GM21786 (cell line): ENCODE results near the gene PBLD.
"Not testable (repeated sequence)": the region's sequence is repeated elsewhere in the genome, so short reads cannot be mapped to it uniquely, and the experiment has no call there.

Experiments used
- ATAC-seq: cut with Tn5 transposase; IDR thresholded peaks from one replicate; pipeline ENCODE4 v1.9.1; 2021; ENCODE audit not compliant: unreplicated experiment

The PBLD gene

DNA sequence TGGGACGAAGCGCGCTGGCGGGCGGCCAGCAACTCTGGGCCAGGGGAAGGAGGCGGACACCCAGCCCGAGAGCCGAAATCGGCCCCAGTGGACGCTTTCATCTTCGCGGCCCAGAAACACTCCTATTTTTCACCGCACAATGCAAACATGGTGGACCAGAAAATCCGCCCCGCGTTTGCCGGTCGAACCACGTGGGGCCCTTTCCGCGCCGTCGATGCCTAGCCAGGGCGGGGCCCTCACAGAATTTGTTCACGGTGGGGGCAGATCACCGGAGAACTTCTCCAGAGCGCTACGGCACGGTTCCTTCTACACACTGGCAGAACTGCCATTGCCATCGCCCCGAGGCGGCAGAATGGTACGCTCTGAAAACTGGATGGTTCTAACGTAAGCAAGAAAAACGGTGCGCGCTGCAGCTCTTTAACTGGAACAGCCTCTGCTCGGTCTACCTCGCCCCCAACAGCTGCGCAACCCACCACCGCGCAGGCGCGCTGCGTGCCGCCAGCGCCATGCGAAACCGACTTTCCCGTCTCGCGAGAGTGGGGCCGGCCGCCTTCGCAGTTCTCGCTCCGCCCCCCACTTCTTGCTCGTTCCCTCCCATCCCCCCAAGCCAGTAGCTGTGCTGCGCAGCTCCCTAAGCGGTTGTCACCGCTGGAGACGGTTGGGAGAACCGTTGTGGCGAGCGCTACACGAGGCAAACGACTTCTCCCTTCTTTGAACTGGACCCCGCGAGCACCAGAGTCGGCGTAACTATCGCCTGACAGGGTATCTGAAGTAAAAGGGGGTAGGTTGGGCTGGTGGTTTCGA lies 1.1 kb downstream of the PBLD start, which contains the start of gene HNRNPH3:
Gene HNRNPH3, plus strand, starts transcription at position 610 of the 804 bp plus-strand sequence. CDS start 5,158 bp downstream, outside the sequence.
- ATAC-seq: peak; percentile 77

DNA sequence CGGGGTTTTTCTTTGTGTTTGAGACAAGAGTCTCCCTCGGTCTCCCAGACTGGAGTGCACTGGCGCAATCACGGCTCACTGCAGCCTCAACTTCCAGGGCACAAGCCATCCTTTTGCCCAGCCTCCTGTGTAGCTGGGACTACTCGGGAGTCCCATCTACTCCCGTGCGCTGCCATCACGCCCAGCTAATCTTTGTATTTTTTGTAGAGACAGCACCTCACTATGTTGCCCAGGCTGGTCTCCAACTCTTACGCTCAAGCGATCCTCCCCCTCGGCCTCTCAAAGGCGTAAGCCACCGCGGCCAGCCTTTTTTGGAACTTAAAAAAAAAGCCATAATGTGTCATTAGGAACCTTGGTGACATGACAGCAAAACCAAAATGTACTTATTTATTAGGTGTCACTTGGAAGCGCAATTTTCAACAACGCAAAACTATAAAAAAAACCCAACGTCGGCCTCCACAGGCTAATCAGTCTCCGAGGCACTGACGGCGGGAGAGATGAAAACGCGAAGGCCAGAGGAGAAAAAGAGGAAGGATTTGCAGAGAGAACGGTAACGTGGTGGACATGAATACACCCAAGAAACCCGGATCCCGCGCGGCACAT lies 1.8 kb downstream of the PBLD start:
- no peak for ATAC-seq

DNA sequence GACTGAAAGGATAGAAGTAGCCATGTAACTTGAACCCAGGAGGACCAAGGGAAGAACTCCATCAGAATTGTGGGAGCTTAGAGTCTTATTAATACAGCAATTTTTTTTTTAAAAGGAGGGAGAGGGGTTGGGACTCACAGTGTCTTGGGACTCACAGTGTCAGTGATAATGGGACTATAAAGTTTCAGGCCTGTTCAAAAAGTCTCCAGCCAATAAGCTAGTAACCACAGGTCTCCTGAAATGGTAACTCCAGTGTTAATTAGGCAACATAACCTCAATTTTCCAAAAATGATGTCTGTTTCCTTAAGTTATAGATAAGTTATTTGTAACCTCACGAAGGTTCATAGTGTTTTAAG lies 3.2 kb downstream of the PBLD start:
- ATAC-seq: no peak

DNA sequence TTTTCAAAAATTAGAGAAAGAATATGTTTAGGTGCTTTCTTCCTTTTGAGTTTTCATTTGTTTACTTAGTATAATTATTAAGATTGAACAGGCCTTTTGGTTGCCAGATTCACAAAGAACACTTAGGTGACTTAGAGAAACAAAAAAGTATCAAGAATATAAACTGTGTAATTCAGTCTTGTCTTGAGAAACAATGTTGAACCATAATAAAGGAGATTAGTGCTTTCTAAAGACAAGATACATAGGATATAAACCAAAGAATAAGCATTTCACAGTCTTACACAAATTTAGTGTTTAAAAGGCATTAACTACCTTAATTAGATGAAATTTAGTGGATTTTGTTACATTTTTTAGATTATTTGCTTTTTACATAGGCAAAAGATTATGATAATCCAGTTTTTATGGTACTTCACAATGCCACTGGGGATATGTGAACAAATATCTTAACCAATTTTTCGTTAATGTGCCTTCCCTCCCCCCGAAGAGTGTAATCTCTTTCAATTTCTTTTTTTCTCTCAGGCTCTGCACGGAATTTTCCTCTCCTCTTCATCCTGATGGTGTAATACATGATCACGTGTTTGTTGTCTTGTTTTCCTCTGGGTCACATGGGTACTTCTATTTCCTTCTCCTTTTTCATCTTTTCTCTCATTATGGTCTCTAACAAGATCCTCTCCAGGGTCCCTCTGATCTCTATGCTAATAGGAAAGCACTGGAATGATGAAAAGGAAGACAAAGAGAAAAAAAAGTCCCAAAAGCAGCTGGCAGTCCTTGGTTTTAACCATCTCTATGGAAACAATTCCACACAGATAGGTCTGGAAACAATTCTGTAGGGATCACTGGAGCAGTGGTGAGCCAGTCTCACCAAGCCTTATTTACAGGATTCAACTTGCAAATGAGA lies 4.6 kb downstream of the PBLD start:
- no peak for ATAC-seq

DNA sequence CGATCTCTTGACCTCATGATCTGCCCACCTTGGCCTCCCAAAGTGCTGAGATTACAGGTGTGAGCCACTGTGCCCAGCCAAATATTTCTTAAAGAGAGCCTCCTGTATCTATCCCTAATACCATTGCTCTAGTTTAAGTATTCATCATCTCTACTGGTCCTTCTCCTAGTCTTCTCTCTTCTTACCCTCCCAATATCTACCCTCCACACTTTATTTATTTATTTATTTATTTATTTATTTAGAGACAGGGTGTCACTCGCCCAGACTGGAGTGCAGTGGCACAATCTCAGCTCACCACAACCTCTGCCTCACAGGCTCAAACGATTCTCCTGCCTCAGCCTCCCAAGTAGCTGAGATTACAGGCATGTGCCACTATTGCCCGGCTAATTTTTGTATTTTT lies 8.3 kb downstream of the PBLD start:
- ATAC-seq: not testable (repeated sequence)

DNA sequence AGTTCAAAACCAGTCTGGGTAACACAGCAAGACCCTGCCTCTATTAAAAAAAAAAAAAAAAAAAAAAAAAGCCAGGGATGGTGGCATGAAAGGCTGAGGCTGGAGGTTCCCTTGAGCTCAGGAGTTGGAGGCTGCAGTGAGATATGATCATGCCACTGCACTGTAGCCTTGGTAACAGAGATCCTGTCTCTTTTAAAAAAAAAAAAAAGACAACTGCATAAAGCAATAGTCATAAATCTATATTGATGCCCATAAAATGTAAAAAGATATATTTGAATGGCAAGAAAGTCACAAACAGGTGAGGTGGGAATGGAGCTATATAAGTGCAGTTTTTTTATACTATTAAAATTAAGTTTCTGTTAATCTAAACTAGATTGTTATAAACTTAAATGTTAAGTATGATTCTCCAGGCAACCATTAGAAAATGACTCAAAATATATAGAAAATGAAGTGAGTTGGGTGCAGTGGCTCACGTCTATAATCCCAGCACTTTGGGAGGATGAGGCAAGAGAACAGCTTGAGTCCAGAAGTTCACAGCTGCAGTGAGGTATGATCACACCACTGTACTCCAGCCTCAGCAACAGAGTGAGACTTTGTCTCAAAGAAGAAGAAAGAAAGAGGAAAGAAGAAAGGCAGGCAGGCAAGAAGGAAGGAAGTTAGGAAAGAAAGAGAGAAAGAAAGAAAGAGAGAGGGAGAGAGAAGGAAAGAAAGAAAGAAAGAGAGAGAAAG lies 14.2 kb downstream of the PBLD start:
- ATAC-seq: no peak

DNA sequence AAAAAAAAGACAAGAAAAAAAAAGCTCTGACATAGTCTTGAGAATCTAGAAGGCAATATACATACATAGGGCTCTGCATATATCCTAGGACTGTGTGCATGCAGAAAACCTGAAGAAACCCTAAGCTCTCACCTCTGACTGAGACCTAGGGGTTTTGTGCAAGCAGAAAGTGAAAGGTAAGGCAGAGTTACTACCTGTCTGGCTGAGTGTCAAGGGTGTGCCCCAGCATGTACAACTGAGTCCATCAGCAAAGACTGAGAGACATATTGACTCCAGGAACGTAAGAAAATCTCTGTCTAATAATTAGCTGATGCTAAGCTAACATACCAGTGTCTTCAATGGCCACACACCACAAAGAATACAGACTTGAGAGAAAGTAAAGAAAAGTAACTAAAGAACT lies 17.1 kb downstream of the PBLD start:
- ATAC-seq: no peak

DNA sequence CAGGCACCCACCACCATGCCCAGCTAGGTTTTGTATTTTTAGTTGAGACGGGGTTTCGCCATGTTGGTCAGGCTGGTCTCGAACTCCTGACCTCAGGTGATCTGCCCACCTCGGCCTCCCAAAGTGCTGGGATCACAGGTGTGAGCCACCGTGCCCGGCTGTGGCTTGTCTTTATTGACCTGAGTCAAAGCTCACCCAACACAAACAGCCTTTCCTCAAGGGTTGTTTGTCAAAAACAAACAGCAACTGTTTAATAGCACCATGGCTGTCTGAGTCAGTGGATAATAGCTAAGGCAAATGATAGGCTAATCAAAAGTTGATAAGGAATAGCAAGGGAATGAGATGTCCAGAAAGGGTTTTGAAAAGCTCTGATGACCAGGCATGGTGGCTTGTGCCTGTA lies 17.8 kb downstream of the PBLD start:
- ATAC-seq: not testable (repeated sequence)

DNA sequence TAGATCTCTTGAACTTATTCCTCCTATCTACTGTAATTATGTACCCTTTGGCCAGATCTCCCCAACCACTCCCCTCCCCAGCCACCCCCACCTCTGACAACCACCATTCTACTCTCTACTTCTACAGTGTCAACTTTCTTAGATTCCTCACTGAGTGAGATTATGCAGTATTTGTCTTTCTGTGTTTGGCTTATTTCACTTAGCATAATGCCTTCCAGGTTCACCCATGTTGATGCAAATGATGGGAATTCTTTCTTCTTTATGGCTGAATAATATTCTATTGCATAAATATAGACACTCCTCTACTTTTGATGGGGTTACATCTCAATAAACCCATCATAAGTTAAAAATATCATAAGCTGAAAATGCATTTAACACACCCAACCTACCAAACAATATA lies 22.2 kb downstream of the PBLD start:
- ATAC-seq: no peak

DNA sequence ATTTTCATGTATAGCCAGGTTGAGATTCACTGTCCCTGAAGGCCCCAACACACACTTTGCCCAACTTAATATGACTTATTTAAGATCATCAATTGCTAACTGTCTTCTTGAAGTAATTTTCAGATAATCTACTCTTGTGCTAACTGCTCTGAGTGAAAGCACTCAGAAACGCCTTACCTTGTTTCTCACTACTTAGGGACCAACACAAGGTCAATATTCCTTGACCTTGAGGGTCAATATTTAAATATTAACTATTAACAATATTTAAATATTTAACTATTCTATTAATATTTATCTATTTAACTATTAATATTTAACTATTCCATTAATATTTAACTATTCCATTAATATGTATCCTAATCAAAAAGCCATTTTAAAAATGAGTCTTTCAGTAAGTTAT lies 26.9 kb downstream of the PBLD start:
- ATAC-seq: no peak

DNA sequence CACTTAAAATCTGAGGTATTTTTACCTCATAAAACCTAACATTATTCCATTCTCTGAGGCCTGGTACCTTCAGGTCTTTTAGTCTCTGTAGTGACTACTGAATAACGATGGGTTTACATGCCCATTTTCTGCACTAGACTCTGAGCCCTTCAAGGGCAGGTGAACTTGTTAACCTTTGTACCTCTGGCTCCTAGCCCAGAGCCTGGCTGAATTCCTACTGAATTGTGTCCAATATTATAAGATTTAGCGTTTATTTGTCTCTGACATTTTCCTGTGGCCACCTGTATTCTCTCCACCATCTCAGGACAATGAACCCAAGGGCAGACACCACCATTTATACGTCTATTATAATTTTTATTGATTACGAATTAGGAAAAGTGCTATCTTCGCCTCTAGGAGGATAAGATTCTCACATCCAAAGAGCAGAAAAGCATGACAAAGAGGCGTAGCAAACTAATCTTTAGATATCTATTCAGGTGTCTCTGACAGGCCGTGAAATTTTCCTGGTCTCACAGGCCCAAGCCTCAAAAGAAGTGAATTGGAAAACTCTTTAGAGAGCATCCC lies 28.8 kb downstream of the PBLD start:
- ATAC-seq: no peak

DNA sequence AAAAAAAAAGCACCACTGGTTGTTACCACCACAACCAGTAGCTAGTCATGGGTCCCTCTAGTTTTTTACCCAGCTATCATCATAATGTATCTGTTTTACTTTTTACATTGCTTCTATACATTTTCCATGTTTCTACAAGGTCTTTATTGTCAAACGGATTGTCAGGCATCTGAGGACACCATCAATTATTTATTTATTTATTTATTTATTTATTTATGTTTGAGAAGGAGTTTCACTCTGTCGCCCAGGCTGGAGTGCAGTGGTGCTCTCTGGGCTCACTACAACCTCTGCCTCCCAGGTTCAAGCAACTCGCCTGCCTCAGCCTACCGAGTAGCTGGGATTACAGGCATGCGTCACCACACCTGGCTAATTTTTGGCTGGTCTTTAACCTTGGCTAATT lies 29.9 kb downstream of the PBLD start:
- no peak for ATAC-seq

DNA sequence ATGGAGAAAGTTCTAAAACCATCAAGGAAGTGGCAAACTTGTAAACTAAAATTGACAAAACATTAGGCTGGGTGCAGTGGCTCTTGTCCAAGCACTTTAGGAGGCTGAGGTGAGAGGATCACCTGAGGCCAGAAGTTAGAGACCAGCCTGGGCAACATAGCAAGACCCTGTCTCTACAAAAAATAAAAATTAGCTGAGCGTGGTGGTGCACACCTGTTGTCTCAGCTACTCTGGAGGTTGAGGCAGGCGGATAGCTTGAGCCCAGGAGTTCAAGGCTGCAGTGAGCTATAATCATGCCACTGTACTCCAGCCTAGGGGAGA lies 30.3 kb downstream of the PBLD start:
- no peak for ATAC-seq

DNA sequence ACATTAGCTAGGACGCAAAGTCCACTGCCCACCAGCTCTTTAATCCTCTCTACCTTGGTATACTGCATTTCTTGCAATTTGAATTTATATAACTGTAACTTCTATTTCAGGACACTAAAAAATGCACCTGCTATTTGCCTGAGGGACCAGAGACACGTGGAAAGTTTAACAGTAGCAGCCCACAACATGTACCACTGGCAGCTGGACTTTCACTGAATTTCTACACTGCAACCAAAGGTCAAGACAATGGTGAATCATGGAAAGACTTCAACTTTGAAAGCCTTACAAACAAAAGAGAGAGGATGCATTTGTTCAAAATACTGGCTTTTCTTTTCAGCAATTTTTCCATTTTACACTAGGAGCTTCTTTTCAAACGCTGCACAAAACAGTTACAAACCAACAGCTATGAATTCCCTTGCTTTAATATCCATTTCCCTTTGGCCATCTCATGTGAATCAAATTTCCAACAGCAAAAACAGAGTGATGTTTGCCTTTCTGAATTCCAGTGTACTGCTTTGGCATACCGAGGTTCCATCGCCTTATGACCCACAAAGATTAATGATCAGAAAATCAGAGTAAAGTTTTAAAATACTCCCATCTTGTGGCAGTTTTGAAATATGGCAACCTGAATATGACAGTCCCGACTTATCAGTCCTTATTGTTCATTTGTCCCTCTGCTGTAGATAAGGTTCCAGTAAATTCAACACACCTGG lies 30.8 kb downstream of the PBLD start:
- ATAC-seq: peak; percentile 65

DNA sequence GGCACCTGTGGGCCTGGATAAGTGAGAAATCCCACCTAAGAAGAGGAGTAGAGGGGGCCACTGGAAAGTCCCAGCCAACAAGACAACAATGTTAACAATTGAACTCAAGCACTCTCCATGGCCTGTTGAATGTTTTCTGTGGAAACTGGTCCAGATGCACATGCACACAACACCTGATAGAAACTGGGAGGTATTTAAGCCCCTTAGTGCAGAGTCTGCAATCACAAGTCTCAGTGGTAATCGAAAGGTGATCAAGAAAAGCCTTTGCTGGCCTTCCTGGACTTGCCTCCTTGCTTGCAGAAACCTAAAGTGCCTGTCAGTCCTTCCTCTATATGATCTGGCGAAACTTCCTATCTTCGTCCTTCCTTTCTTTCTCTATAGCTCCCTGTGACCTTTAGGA lies 31.4 kb downstream of the PBLD start:
- no peak for ATAC-seq

DNA sequence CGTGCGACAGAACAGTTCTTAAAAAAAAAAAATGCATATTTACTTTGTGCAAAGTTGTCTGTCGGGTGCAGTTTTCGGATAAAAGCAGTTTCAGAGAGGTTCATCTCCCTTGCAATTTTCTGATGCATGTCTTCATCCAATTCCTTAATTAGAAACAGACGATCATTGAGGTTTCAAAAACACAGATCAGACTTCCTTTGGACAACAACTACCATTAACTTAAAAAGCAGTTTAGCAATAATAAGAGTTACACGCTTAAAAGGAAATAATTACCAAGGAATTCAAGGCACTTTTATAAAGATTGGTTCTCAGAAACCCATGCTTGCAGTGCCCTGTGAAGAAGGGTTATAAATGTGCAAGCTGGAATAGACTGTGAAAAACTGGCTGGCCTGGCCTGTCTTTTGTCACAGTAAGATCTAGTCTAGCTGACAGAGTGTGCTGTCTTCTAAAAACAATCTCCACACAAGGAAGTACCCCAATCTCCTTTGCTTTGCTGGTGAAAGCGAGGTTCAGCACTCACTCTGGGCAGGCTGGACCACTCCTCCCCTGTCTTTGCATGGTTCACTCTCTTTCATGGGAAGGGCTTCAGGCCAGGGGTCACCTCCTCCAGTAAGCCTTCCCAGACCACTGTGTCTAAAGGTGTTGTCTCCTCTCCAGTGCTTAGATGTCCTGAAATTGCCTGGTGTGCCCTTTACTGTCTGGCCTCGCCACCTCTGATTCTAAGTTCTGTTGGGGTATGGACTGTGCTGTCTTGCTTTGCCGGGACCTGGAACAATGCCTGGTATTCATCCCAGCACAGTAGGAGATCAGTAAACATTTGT lies 35.7 kb downstream of the PBLD start:
- ATAC-seq: no peak

DNA sequence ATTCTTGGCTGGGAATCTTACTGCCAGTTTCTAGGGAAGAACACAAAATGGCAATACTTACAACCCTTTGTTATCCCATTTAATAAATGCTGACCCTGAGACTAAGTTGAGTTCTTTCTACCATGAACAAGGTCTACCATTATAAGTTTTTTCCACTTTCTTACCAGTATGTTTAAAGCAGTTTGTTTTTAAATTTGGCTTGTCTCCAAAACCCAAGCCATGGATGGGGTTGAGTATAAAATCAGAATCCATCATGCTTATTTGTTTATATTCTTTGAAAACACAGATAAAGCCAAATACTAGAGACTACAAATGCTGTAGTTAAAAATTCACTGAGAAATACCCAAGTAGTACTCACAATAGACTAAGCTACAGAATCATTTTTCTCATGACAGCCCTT lies 42.0 kb downstream of the PBLD start:
- ATAC-seq: no peak

DNA sequence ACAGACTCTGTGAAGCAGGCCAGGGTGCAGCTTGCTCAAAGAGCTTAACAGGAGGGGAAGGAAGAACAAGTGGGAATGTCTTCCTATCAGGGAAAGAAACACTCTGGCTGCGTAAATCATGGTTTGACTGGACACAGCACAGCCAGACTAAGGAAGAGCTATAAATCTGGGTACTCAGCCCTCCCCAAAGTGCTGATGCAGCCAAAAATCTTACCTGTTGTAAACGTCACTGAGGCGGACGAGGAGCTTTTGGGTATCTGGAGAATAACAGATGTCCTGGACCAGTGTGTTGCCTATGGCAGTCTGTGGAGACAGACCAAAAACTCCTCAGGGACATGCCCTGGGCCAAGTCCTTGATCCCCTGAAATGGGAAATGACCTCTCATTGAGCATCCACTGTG lies 44.0 kb downstream of the PBLD start:
- no peak for ATAC-seq
